HL-60 (cell line): ENCODE data around the gene CST9.

Experiments used
- GABPA ChIP-seq: IDR thresholded peaks from 2 replicates; pipeline ENCODE4 v1.6.1; 2012; ENCODE audit warnings: low read depth
- POLR2AphosphoS5 ChIP-seq: IDR thresholded peaks from 2 replicates; pipeline ENCODE4 v1.6.1; 2012; ENCODE audit warnings: low read depth
- SPI1 ChIP-seq: IDR thresholded peaks from 2 replicates; pipeline ENCODE4 v1.6.1; 2012; ENCODE audit warnings: low read depth, mild to moderate bottlenecking, borderline replicate concordance
- TF ChIP-seq, protein P1 (sequence below): IDR thresholded peaks from one replicate; pipeline ENCODE4 v1.5.1; 2011; ENCODE audit warnings: low read length, control low read depth, inconsistent platforms; ENCODE audit not compliant: insufficient read depth
- TF ChIP-seq, protein P2 (sequence below): IDR thresholded peaks from 2 replicates; pipeline ENCODE4 v1.6.1; 2012; ENCODE audit warnings: low read depth; ENCODE audit not compliant: insufficient replicate concordance

DNA sequence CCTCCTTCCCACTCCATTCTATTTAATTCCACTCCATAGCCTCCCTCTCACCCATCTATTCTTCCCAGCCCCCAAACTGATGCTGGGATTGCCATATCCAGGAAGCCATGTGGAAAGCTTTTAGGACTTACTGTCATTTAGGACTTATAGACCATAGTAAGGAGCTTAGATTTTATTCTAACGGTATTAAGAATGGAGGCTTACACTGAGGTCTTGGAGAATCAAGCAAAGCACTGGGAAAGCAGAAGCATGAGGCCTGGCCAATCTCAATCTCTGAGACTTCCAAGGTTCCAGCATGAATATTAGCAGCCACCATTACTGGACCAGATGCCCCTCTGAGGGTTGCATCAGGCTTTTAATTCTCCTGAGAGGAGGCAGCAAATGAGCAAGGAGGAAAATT is 1.4 kb downstream of the CST9 start:
- TF ChIP-seq, protein P1, sequence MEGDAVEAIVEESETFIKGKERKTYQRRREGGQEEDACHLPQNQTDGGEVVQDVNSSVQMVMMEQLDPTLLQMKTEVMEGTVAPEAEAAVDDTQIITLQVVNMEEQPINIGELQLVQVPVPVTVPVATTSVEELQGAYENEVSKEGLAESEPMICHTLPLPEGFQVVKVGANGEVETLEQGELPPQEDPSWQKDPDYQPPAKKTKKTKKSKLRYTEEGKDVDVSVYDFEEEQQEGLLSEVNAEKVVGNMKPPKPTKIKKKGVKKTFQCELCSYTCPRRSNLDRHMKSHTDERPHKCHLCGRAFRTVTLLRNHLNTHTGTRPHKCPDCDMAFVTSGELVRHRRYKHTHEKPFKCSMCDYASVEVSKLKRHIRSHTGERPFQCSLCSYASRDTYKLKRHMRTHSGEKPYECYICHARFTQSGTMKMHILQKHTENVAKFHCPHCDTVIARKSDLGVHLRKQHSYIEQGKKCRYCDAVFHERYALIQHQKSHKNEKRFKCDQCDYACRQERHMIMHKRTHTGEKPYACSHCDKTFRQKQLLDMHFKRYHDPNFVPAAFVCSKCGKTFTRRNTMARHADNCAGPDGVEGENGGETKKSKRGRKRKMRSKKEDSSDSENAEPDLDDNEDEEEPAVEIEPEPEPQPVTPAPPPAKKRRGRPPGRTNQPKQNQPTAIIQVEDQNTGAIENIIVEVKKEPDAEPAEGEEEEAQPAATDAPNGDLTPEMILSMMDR = no peak
- TF ChIP-seq SPI1 (no peak), POLR2AphosphoS5 (no peak), GABPA (no peak)
- TF ChIP-seq, protein P2, sequence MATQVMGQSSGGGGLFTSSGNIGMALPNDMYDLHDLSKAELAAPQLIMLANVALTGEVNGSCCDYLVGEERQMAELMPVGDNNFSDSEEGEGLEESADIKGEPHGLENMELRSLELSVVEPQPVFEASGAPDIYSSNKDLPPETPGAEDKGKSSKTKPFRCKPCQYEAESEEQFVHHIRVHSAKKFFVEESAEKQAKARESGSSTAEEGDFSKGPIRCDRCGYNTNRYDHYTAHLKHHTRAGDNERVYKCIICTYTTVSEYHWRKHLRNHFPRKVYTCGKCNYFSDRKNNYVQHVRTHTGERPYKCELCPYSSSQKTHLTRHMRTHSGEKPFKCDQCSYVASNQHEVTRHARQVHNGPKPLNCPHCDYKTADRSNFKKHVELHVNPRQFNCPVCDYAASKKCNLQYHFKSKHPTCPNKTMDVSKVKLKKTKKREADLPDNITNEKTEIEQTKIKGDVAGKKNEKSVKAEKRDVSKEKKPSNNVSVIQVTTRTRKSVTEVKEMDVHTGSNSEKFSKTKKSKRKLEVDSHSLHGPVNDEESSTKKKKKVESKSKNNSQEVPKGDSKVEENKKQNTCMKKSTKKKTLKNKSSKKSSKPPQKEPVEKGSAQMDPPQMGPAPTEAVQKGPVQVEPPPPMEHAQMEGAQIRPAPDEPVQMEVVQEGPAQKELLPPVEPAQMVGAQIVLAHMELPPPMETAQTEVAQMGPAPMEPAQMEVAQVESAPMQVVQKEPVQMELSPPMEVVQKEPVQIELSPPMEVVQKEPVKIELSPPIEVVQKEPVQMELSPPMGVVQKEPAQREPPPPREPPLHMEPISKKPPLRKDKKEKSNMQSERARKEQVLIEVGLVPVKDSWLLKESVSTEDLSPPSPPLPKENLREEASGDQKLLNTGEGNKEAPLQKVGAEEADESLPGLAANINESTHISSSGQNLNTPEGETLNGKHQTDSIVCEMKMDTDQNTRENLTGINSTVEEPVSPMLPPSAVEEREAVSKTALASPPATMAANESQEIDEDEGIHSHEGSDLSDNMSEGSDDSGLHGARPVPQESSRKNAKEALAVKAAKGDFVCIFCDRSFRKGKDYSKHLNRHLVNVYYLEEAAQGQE = no peak
